Liver (tissue), 9 donors: ENCODE data around the gene CDH4. TPM values are rescaled to one million over a fixed set of nuclear protein-coding genes. Genes with fewer than 3 reads are reported as not detected.

ENCODE experiments used
- DNase-seq: peaks from one replicate; pipeline ENCODE4 v3.0.0-alpha.2; 2017; ENCODE audit warnings: low spot score
- H3K27ac ChIP-seq, 2 donors: one replicate each; pipeline ENCODE4 v1.7.0; 2013; ENCODE audit warnings: inconsistent platforms in 2 of 2, low read length in 2 of 2, control low read depth in 1 of 2, low read depth in 1 of 2, mild to moderate bottlenecking in 1 of 2
- H3K27me3 ChIP-seq, 4 donors: one replicate each; pipeline versions ENCODE4 v1.6.1 to v1.7.0; 2013; ENCODE audit warnings: low read length in 3 of 4, inconsistent platforms in 1 of 4, mild to moderate bottlenecking in 1 of 4, moderate library complexity in 1 of 4; ENCODE audit not compliant: control insufficient read depth in 4 of 4, insufficient read depth in 4 of 4
- H3K36me3 ChIP-seq, 4 donors: one replicate each; pipeline versions ENCODE4 v1.6.1 to v1.7.0; 2013; ENCODE audit warnings: low read length in 3 of 4, mild to moderate bottlenecking in 3 of 4, low read depth in 1 of 4, moderate library complexity in 1 of 4; ENCODE audit not compliant: control insufficient read depth in 4 of 4, insufficient read depth in 3 of 4
- H3K4me1 ChIP-seq, 4 donors: one replicate each; pipeline versions ENCODE4 v1.6.1 to v1.7.0; 2013; ENCODE audit warnings: low read length in 3 of 4, mild to moderate bottlenecking in 3 of 4, moderate library complexity in 1 of 4; ENCODE audit not compliant: control insufficient read depth in 4 of 4, insufficient read depth in 4 of 4
- H3K4me3 ChIP-seq, 3 donors: one replicate each; pipeline versions ENCODE4 v1.6.1 to v1.7.0; 2013; ENCODE audit warnings: low read length in 3 of 3, control low read depth in 1 of 3, low read depth in 1 of 3, mild to moderate bottlenecking in 1 of 3
- H3K9ac ChIP-seq, 2 donors: one replicate each; pipeline ENCODE4 v1.7.0; 2013; ENCODE audit warnings: low read length in 2 of 2, mild to moderate bottlenecking in 2 of 2, moderate library complexity in 2 of 2, control low read depth in 1 of 2, low read depth in 1 of 2
- H3K9me3 ChIP-seq, 4 donors: one replicate each; pipeline versions ENCODE4 v1.6.1 to v1.7.0; 2013; ENCODE audit warnings: low read length in 3 of 4; ENCODE audit not compliant: control insufficient read depth in 4 of 4
- ATF3 ChIP-seq: IDR thresholded peaks from 2 replicates; pipeline ENCODE4 v1.6.1; 2016; ENCODE audit warnings: antibody characterized with exemption
- CTCF ChIP-seq: fragments of 150-350 bp; IDR thresholded peaks from 2 replicates; pipeline ENCODE4 v1.5.1; 2017; ENCODE audit warnings: improper control_type of control experiment, low read depth, low read length; ENCODE audit not compliant: missing input control
- FOXA2 ChIP-seq: IDR thresholded peaks from 2 replicates; pipeline ENCODE4 v1.6.1; 2016; ENCODE audit warnings: antibody characterized with exemption
- GABPA ChIP-seq, 2 donors: IDR thresholded peaks in 1 of 2; conservative IDR thresholded peaks in 1 of 2; 2 replicates each; pipeline ENCODE4 v1.6.1; 2016; ENCODE audit warnings: antibody characterized with exemption in 2 of 2, mild to moderate bottlenecking in 1 of 2, moderate library complexity in 1 of 2
- HNF4A ChIP-seq, 2 donors: conservative IDR thresholded peaks; 2 replicates each; pipeline ENCODE4 v1.6.1; 2016; ENCODE audit warnings: antibody characterized with exemption in 2 of 2, mild to moderate bottlenecking in 2 of 2
- HNF4G ChIP-seq: IDR thresholded peaks from 2 replicates; pipeline ENCODE4 v1.6.1; 2016; ENCODE audit warnings: antibody characterized with exemption
- JUND ChIP-seq, 2 donors: IDR thresholded peaks; 2 replicates each; pipeline ENCODE4 v1.6.1; 2016; ENCODE audit warnings: antibody characterized with exemption in 2 of 2
- MAX ChIP-seq: IDR thresholded peaks from 2 replicates; pipeline ENCODE4 v1.6.1; 2016; ENCODE audit warnings: antibody characterized with exemption
- NR2F2 ChIP-seq: IDR thresholded peaks from 2 replicates; pipeline ENCODE4 v1.6.1; 2016; ENCODE audit warnings: antibody characterized with exemption
- REST ChIP-seq: IDR thresholded peaks from 2 replicates; pipeline ENCODE4 v1.6.1; 2016; ENCODE audit warnings: antibody characterized with exemption, mild to moderate bottlenecking
- RXRA ChIP-seq, 2 donors: IDR thresholded peaks; 2 replicates each; pipeline ENCODE4 v1.6.1; 2017 to 2018; ENCODE audit warnings: antibody characterized with exemption in 2 of 2, mild to moderate bottlenecking in 1 of 2
- TAF1 ChIP-seq: conservative IDR thresholded peaks from 2 replicates; pipeline ENCODE4 v1.6.1; 2016; ENCODE audit warnings: antibody characterized with exemption, mild to moderate bottlenecking
- YY1 ChIP-seq: IDR thresholded peaks from 2 replicates; pipeline ENCODE4 v1.6.1; 2016; ENCODE audit warnings: antibody characterized with exemption, mild to moderate bottlenecking
- ZBTB33 ChIP-seq: IDR thresholded peaks from 2 replicates; pipeline ENCODE4 v1.6.1; 2016; ENCODE audit warnings: antibody characterized with exemption
- WGBS: extraction: QIAGEN DNeasy Blood & Tissue Kit; methylation state at CpG from one replicate; pipeline ENCODE4 v1.1.7; 2013; 5-methylcytosine and 5-hydroxymethylcytosine counted together
- polyA plus RNA-seq, 2 donors: library from polyadenylated mRNA; stranded (reverse) in 1 of 2; unstranded in 1 of 2; fragments of 200-250 nt in 1 of 2; fragments of >200 nt in 1 of 2; fragmentation: Nextera tagmentation in 1 of 2; extraction: Ambion mirVana in 1 of 2; gene quantifications; one replicate each; pipeline versions ENCODE4 v1.2.1 to v1.2.3, GENCODE V29; 2013 to 2015
- total RNA-seq, 2 donors: library from RNA; depleted of rRNA; stranded (reverse); fragments of >200 nt; gene quantifications; one replicate each; pipeline ENCODE4 v1.2.3, GENCODE V29; 2014
- donor health status: healthy.
- donor health status: healthy.
- donor health status: healthy.
- donor health status: healthy.
- donor health status: healthy.

CDH4 gene
- total and polyA plus RNA-seq, 4 donors: 0.03 to 0.25 (median 0.19) TPM; not detected in 1

GRCh38 chr20:61516346-61517208 lies 264.5 kb downstream of the CDH4 start:
- H3K4me1 ChIP-seq: no peaks in the 10 kb centered on the region
- DNase-seq: no peak
- WGBS: 66% methylated on average over 22 of the region's 22 CpGs

GRCh38 chr20:61517419-61517818 lies 265.4 kb downstream of the CDH4 start:
- WGBS: 77% methylated on average over 9 of the region's 9 CpGs
- no peaks in the 10 kb centered on the region for H3K9me3 ChIP-seq
- H3K36me3 ChIP-seq: no peaks in the 10 kb centered on the region
- H3K27ac ChIP-seq: no peak overlapping the region
- H3K9ac ChIP-seq: no peak overlapping the region
- DNase-seq: no peak
- H3K4me1 ChIP-seq: no peaks in the 10 kb centered on the region
- no peak overlapping the region for H3K4me3 ChIP-seq
- H3K27me3 ChIP-seq: peaks cover 0 to 2% (median 0%) of the 10 kb centered on the region in 4 donors
- no peak for TF ChIP-seq ATF3
- TF ChIP-seq HNF4A (conservative IDR thresholded peaks at IDR 0.05): no peak
- TF ChIP-seq ZBTB33: no peak
- no peak for TF ChIP-seq FOXA2
- no peak for TF ChIP-seq RXRA (IDR thresholded peaks at IDR 0.05)
- no peak for TF ChIP-seq NR2F2
- TF ChIP-seq YY1: no peak
- TF ChIP-seq GABPA (IDR thresholded peaks at IDR 0.05 in 1 of 2, conservative IDR thresholded peaks at IDR 0.05 in 1 of 2): no peak
- no peak for TF ChIP-seq CTCF

More at GRCh38 chr20:61516346-61517208, 264.5 kb downstream of the CDH4 start:
- H3K36me3 ChIP-seq: no peaks in the 10 kb centered on the region
- H3K9ac ChIP-seq: no peak overlapping the region
- no peak overlapping the region for H3K27ac ChIP-seq
- H3K4me3 ChIP-seq: no peak overlapping the region
- H3K9me3 ChIP-seq: no peaks in the 10 kb centered on the region
- TF ChIP-seq TAF1: no peak
- TF ChIP-seq MAX: no peak
- no peak for TF ChIP-seq JUND (IDR thresholded peaks at IDR 0.05)
- TF ChIP-seq CTCF: no peak
- TF ChIP-seq REST: no peak
- TF ChIP-seq GABPA (IDR thresholded peaks at IDR 0.05 in 1 of 2, conservative IDR thresholded peaks at IDR 0.05 in 1 of 2): no peak
- no peak for TF ChIP-seq FOXA2
- no peak for TF ChIP-seq HNF4G
- peaks cover 0 to 2% (median 0%) of the 10 kb centered on the region in 4 donors for H3K27me3 ChIP-seq
